Peyer's patch (tissue), 4 donors: Measurements from ENCODE around the gene KRT40.

Source experiments
- POLR2A ChIP-seq, 2 donors: fragments of 450-650 bp; IDR thresholded peaks; one replicate each; pipeline ENCODE4 v1.5.1; 2017; ENCODE audit warnings: antibody characterized with exemption in 2 of 2, mild to moderate bottlenecking in 2 of 2, moderate library complexity in 2 of 2
- TF ChIP-seq, protein P1 (sequence below), 6 experiments: fragments of 450-650 bp in 4 of 6; fragments of 200-600 bp in 2 of 6; sonication (generic) in 1 of 6; IDR thresholded peaks; one replicate each; pipeline ENCODE4 v1.5.1; 2017 to 2019; ENCODE audit warnings: antibody characterized with exemption in 6 of 6, mild to moderate bottlenecking in 3 of 6, moderate library complexity in 1 of 6

DNA sequence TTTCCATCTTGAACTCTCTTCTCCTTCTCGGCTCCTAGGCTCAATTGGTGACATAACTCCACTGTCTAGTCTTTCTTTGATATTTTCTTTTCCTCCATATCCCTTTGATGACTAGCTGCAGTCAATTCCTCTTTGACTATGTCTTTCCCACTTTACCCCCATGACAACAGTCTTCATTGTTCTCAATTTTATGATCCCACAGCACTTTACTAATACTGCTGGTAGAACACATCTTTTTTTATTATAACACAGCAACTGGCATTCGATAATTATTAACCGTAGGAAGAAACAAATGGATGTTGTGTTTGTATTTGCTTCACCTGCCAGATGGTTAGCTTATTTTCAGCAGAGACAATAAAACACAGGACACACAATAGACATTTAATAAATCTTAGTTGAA, 8.5 kb upstream of the KRT40 start:
- no peak for TF ChIP-seq POLR2A (IDR thresholded peaks at IDR 0.05)
- TF ChIP-seq, protein P1, sequence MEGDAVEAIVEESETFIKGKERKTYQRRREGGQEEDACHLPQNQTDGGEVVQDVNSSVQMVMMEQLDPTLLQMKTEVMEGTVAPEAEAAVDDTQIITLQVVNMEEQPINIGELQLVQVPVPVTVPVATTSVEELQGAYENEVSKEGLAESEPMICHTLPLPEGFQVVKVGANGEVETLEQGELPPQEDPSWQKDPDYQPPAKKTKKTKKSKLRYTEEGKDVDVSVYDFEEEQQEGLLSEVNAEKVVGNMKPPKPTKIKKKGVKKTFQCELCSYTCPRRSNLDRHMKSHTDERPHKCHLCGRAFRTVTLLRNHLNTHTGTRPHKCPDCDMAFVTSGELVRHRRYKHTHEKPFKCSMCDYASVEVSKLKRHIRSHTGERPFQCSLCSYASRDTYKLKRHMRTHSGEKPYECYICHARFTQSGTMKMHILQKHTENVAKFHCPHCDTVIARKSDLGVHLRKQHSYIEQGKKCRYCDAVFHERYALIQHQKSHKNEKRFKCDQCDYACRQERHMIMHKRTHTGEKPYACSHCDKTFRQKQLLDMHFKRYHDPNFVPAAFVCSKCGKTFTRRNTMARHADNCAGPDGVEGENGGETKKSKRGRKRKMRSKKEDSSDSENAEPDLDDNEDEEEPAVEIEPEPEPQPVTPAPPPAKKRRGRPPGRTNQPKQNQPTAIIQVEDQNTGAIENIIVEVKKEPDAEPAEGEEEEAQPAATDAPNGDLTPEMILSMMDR (IDR thresholded peaks at IDR 0.05), result no peak
